EH (cell line): ENCODE measurements around the gene USP17L12.
"Not testable (repeated sequence)": the region's sequence is repeated elsewhere in the genome, so short reads cannot be mapped to it uniquely, and the experiment has no call there.

ENCODE experiments used
- DNase-seq: peaks from one replicate; pipeline ENCODE4 v3.0.0-alpha.2; 2015; ENCODE audit warnings: low read depth

Gene USP17L12

GRCh38 chr4:9219852-9220251, at the start of gene USP17L12:
Gene USP17L12, plus strand, starts transcription at chr4:9220152. Its CDS starts 0 bp downstream, at chr4:9220152.
- DNase-seq, result not testable (repeated sequence)

- not testable (repeated sequence) for DNase-seq
Measured at GRCh38 chr4:9210357-9210756, 9.6 kb upstream of the USP17L12 start, which contains the start of gene USP17L10. Gene USP17L10, plus strand, starts transcription at chr4:9210657. Its CDS starts 0 bp downstream, at chr4:9210657.

- not testable (repeated sequence) for DNase-seq
Measured at GRCh38 chr4:9214701-9215100, 5.3 kb upstream of the USP17L12 start.

- DNase-seq, result not testable (repeated sequence)
Measured at GRCh38 chr4:9215105-9215504, 4.8 kb upstream of the USP17L12 start, which contains the start of gene USP17L11. Gene USP17L11, plus strand, starts transcription at chr4:9215405. Its CDS starts 0 bp downstream, at chr4:9215405.

GRCh38 chr4:9224596-9224995, 4.6 kb downstream of the USP17L12 start, which contains the start of gene USP17L13:
Gene USP17L13, plus strand, starts transcription at chr4:9224896. Its CDS starts 0 bp downstream, at chr4:9224896.
- not testable (repeated sequence) for DNase-seq

- not testable (repeated sequence) for DNase-seq
Measured at GRCh38 chr4:9230249-9230648, 10.3 kb downstream of the USP17L12 start.

GRCh38 chr4:9234085-9234484, 14.1 kb downstream of the USP17L12 start, which contains the start of gene USP17L15:
Gene USP17L15, plus strand, starts transcription at chr4:9234385. Its CDS starts 0 bp downstream, at chr4:9234385.
- DNase-seq, result not testable (repeated sequence)

- not testable (repeated sequence) for DNase-seq
Measured at GRCh38 chr4:9238461-9238860, 18.5 kb downstream of the USP17L12 start.

GRCh38 chr4:9243579-9243978, 23.6 kb downstream of the USP17L12 start, which contains the start of gene USP17L17:
Gene USP17L17, plus strand, starts transcription at chr4:9243879. Its CDS starts 0 bp downstream, at chr4:9243879.
- DNase-seq, result not testable (repeated sequence)

GRCh38 chr4:9247953-9248680, 28.2 kb downstream of the USP17L12 start, which contains the start of gene USP17L18:
Gene USP17L18, plus strand, starts transcription at chr4:9248630. Its CDS starts 0 bp downstream, at chr4:9248630.
- DNase-seq, result peak; percentile 0

GRCh38 chr4:9253078-9253477, 33.1 kb downstream of the USP17L12 start, which contains the start of gene USP17L19:
Gene USP17L19, plus strand, starts transcription at chr4:9253378. Its CDS starts 0 bp downstream, at chr4:9253378.
- DNase-seq, result not testable (repeated sequence)

- DNase-seq, result not testable (repeated sequence)
Measured at GRCh38 chr4:9257824-9258223, 37.9 kb downstream of the USP17L12 start, which contains the start of gene USP17L20. Gene USP17L20, plus strand, starts transcription at chr4:9258124. Its CDS starts 0 bp downstream, at chr4:9258124.

GRCh38 chr4:9262572-9262971, 42.6 kb downstream of the USP17L12 start, which contains the start of gene USP17L21:
Gene USP17L21, plus strand, starts transcription at chr4:9262872. Its CDS starts 0 bp downstream, at chr4:9262872.
- not testable (repeated sequence) for DNase-seq

- not testable (repeated sequence) for DNase-seq
Measured at GRCh38 chr4:9267319-9267718, 47.4 kb downstream of the USP17L12 start, which contains the start of gene USP17L22. Gene USP17L22, plus strand, starts transcription at chr4:9267619. Its CDS starts 0 bp downstream, at chr4:9267619.
